ENCODE measurements around the gene CPSF4L. TPM values are rescaled to one million over a fixed set of nuclear protein-coding genes. Genes with fewer than 3 reads are reported as not detected.

CPSF4L gene
- total and polyA plus RNA-seq, 2 of the 13 experiments (the other 11 are each of a cell fraction or from before 2014, with no cell fraction given) = 0.73 to 1.6 TPM

DNA sequence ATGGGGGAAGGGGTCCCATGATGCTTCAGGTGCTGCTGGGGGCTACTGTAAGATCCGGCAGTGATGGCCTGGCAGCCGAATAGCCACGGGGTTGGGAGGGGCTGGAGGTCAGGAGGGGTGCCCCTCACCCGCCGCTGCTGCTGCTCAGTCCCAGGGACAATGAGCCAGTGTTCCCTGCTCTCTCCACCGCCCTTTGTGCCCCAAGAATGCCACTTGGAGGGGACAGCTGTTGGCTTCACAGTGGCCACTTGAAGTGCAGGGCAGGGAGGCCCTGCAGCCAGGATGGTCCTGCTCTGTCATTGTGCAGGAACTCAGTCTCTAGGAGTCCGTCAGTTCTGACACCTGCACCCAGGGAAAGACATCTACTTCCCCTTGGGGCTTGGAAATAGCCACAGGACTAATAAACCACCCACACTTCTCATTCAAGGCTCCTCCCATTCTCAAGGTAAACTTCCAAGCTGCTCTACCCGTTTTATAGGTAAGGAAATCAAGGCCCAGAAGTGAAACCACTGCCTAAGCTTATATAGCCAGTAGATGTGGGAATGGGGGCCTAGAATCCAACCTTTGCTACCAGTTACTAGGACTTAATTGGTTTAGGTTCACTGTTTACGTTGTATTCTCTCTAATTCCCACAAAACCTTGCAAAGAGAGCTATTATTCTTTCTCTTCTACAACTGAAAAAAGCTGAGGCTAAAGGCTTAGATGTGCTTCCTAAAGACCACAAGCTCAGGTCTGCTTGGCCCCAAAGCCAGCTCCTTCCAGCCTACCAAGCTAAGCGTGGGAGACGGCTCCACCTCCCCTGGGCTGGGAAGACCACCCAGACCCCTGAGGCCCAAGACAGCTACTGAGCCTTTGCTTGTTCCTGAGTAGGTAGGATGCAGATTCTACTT is 6.2 kb upstream of the CPSF4L start (continued):
- TF ChIP-seq, protein P1, sequence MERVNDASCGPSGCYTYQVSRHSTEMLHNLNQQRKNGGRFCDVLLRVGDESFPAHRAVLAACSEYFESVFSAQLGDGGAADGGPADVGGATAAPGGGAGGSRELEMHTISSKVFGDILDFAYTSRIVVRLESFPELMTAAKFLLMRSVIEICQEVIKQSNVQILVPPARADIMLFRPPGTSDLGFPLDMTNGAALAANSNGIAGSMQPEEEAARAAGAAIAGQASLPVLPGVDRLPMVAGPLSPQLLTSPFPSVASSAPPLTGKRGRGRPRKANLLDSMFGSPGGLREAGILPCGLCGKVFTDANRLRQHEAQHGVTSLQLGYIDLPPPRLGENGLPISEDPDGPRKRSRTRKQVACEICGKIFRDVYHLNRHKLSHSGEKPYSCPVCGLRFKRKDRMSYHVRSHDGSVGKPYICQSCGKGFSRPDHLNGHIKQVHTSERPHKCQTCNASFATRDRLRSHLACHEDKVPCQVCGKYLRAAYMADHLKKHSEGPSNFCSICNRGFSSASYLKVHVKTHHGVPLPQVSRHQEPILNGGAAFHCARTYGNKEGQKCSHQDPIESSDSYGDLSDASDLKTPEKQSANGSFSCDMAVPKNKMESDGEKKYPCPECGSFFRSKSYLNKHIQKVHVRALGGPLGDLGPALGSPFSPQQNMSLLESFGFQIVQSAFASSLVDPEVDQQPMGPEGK (CRISPR knock-in tag; IDR thresholded peaks at IDR 0.05) = peak; percentile 69
- TF ChIP-seq, protein P2, sequence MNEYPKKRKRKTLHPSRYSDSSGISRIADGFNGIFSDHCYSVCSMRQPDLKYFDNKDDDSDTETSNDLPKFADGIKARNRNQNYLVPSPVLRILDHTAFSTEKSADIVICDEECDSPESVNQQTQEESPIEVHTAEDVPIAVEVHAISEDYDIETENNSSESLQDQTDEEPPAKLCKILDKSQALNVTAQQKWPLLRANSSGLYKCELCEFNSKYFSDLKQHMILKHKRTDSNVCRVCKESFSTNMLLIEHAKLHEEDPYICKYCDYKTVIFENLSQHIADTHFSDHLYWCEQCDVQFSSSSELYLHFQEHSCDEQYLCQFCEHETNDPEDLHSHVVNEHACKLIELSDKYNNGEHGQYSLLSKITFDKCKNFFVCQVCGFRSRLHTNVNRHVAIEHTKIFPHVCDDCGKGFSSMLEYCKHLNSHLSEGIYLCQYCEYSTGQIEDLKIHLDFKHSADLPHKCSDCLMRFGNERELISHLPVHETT (CRISPR knock-in tag; conservative IDR thresholded peaks at IDR 0.05) = no peak
- TF ChIP-seq TOPORS (CRISPR knock-in tag; IDR thresholded peaks at IDR 0.05) = 0 out of 2 replicates have a peak, but pooled peaks have one; percentile 12
- no peak for TF ChIP-seq YY1 (IDR thresholded peaks at IDR 0.05; ENCODE audit: insufficient read depth, insufficient replicate concordance, low read depth, low read length)
- peak; percentile 99 for TF ChIP-seq HNRNPL (IDR thresholded peaks at IDR 0.05; ENCODE audit: low read depth, low read length)
- no peak for TF ChIP-seq FOXK2 (IDR thresholded peaks at IDR 0.05)
- no peak for TF ChIP-seq PRPF4 (IDR thresholded peaks at IDR 0.05; ENCODE audit: low read depth, low read length, poor library complexity, severe bottlenecking)
- no peak; the same call in 1 of the 2 replicates for TF ChIP-seq MAZ (IDR thresholded peaks at IDR 0.05; ENCODE audit: borderline replicate concordance, low read depth, low read length)
- no peak for TF ChIP-seq MAZ (CRISPR knock-in tag; IDR thresholded peaks at IDR 0.05; ENCODE audit: low read depth)
- no peak for TF ChIP-seq FOXJ3 (CRISPR knock-in tag; IDR thresholded peaks at IDR 0.05; ENCODE audit: borderline replicate concordance)
- TF ChIP-seq, protein P3, sequence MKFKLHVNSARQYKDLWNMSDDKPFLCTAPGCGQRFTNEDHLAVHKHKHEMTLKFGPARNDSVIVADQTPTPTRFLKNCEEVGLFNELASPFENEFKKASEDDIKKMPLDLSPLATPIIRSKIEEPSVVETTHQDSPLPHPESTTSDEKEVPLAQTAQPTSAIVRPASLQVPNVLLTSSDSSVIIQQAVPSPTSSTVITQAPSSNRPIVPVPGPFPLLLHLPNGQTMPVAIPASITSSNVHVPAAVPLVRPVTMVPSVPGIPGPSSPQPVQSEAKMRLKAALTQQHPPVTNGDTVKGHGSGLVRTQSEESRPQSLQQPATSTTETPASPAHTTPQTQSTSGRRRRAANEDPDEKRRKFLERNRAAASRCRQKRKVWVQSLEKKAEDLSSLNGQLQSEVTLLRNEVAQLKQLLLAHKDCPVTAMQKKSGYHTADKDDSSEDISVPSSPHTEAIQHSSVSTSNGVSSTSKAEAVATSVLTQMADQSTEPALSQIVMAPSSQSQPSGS (CRISPR knock-in tag; IDR thresholded peaks at IDR 0.05) = 0 out of 2 replicates have a peak, but pooled peaks have one; percentile 17
- TF ChIP-seq, protein P4, sequence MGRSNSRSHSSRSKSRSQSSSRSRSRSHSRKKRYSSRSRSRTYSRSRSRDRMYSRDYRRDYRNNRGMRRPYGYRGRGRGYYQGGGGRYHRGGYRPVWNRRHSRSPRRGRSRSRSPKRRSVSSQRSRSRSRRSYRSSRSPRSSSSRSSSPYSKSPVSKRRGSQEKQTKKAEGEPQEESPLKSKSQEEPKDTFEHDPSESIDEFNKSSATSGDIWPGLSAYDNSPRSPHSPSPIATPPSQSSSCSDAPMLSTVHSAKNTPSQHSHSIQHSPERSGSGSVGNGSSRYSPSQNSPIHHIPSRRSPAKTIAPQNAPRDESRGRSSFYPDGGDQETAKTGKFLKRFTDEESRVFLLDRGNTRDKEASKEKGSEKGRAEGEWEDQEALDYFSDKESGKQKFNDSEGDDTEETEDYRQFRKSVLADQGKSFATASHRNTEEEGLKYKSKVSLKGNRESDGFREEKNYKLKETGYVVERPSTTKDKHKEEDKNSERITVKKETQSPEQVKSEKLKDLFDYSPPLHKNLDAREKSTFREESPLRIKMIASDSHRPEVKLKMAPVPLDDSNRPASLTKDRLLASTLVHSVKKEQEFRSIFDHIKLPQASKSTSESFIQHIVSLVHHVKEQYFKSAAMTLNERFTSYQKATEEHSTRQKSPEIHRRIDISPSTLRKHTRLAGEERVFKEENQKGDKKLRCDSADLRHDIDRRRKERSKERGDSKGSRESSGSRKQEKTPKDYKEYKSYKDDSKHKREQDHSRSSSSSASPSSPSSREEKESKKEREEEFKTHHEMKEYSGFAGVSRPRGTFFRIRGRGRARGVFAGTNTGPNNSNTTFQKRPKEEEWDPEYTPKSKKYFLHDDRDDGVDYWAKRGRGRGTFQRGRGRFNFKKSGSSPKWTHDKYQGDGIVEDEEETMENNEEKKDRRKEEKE (IDR thresholded peaks at IDR 0.05) = no peak
- TF ChIP-seq, protein P5, sequence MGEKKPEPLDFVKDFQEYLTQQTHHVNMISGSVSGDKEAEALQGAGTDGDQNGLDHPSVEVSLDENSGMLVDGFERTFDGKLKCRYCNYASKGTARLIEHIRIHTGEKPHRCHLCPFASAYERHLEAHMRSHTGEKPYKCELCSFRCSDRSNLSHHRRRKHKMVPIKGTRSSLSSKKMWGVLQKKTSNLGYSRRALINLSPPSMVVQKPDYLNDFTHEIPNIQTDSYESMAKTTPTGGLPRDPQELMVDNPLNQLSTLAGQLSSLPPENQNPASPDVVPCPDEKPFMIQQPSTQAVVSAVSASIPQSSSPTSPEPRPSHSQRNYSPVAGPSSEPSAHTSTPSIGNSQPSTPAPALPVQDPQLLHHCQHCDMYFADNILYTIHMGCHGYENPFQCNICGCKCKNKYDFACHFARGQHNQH (CRISPR knock-in tag; IDR thresholded peaks at IDR 0.05) = no peak
- TF ChIP-seq ZZZ3 (CRISPR knock-in tag; IDR thresholded peaks at IDR 0.05; ENCODE audit: borderline replicate concordance) = no peak
- no peak for TF ChIP-seq CENPT (CRISPR knock-in tag; IDR thresholded peaks at IDR 0.05; ENCODE audit: low read depth)
- TF ChIP-seq, protein P6, sequence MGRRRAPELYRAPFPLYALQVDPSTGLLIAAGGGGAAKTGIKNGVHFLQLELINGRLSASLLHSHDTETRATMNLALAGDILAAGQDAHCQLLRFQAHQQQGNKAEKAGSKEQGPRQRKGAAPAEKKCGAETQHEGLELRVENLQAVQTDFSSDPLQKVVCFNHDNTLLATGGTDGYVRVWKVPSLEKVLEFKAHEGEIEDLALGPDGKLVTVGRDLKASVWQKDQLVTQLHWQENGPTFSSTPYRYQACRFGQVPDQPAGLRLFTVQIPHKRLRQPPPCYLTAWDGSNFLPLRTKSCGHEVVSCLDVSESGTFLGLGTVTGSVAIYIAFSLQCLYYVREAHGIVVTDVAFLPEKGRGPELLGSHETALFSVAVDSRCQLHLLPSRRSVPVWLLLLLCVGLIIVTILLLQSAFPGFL (CRISPR knock-in tag; IDR thresholded peaks at IDR 0.05) = no peak

All from HepG2 (cell line).